Natural killer cell treated with Interleukin-12 subunit alpha and Interleukin-12 subunit beta and Interleukin-15 and Interleukin-18, amount 100 ng/mL, for 72 hours (primary cell): ENCODE results near the gene KLHL29. TPM values are rescaled to one million over a fixed set of nuclear protein-coding genes. Genes with fewer than 3 reads are reported as not detected.

Experiments used
- ATAC-seq, 2 donors: fragments of 150-1000 bp; cut with Tn5 transposase in 1 of 2; sonication (Bioruptor Pico), chemical (Tn5 transposase) in 1 of 2; 2 replicates each; pipeline ENCODE4 v1.10.0; 2021
- DNase-seq: peaks from one replicate; pipeline ENCODE4 v3.0.0; 2022; ENCODE audit warnings: low spot score
- H3K27ac Mint-ChIP-seq, 2 donors: 1 replicate in 1 of 2; 2 replicates in 1 of 2; pipeline ENCODE4 v1.8.0; 2022; ENCODE audit warnings: mixed read lengths in 2 of 2, mild to moderate bottlenecking in 1 of 2, moderate library complexity in 1 of 2
- H3K27me3 Mint-ChIP-seq, 2 donors: 1 replicate in 1 of 2; 2 replicates in 1 of 2; pipeline ENCODE4 v1.8.0; 2022; ENCODE audit warnings: mixed read lengths in 2 of 2
- H3K36me3 Mint-ChIP-seq: one replicate; pipeline ENCODE4 v1.8.0; 2022; ENCODE audit warnings: mixed read lengths
- H3K4me1 Mint-ChIP-seq, 2 donors: 1 replicate in 1 of 2; 2 replicates in 1 of 2; pipeline ENCODE4 v1.8.0; 2022; ENCODE audit warnings: low read depth in 2 of 2, mixed read lengths in 2 of 2, mild to moderate bottlenecking in 1 of 2
- H3K4me3 Mint-ChIP-seq: one replicate; pipeline ENCODE4 v1.8.0; 2022; ENCODE audit warnings: mixed read lengths
- H3K9me3 Mint-ChIP-seq: 2 replicates; pipeline ENCODE4 v1.8.0; 2022; ENCODE audit warnings: mixed read lengths
- total RNA-seq, 2 donors: library from RNA; stranded (reverse); gene quantifications; one replicate each; pipeline ENCODE4 v1.2.3, GENCODE V29; 2022

Gene KLHL29
- total RNA-seq, 2 donors from 2014 or later: 0.11 to 0.12 TPM

- peaks cover 24 to 51% of the 10 kb centered on the region in 2 donors for H3K27me3 Mint-ChIP-seq
- DNase-seq (peak; percentile 12), ATAC-seq (peak; percentile 38 to 59)
- H3K4me3 Mint-ChIP-seq: no peak overlapping the region
- H3K4me1 Mint-ChIP-seq: peaks cover 0 to 3% of the 10 kb centered on the region in 2 donors
- no peaks in the 10 kb centered on the region for H3K36me3 Mint-ChIP-seq
- H3K27ac Mint-ChIP-seq: no peak overlapping the region
- no peaks in the 10 kb centered on the region for H3K9me3 Mint-ChIP-seq
These were observed 60.5 kb downstream of the KLHL29 start for GRCh38 chr2:23445450-23445868.

- ATAC-seq (no peak), DNase-seq (no peak)
- peaks cover 0 to 3% of the 10 kb centered on the region in 2 donors for H3K4me1 Mint-ChIP-seq
- no peak overlapping the region for H3K4me3 Mint-ChIP-seq
- H3K27ac Mint-ChIP-seq: no peak overlapping the region
- H3K9me3 Mint-ChIP-seq: no peaks in the 10 kb centered on the region
- H3K36me3 Mint-ChIP-seq: no peaks in the 10 kb centered on the region
- H3K27me3 Mint-ChIP-seq: peaks cover 32 to 57% of the 10 kb centered on the region in 2 donors
These were observed 61.9 kb downstream of the KLHL29 start for GRCh38 chr2:23446916-23447315.

GRCh38 chr2:23447405-23447804 lies 62.4 kb downstream of the KLHL29 start:
- Mint-ChIP-seq H3K36me3 (no peaks in the 10 kb centered on the region), H3K4me3 (no peak overlapping the region), H3K27ac (no peak overlapping the region), H3K4me1 (peaks cover 0 to 3% of the 10 kb centered on the region in 2 donors), H3K9me3 (no peaks in the 10 kb centered on the region), H3K27me3 (peaks cover 32 to 57% of the 10 kb centered on the region in 2 donors)
- ATAC-seq: no peak
- DNase-seq: no peak

- Mint-ChIP-seq H3K27me3 (peaks cover 29 to 50% of the 10 kb centered on the region in 2 donors), H3K9me3 (no peaks in the 10 kb centered on the region)
These were observed 63.9 kb downstream of the KLHL29 start for GRCh38 chr2:23448906-23449305.

GRCh38 chr2:23449413-23449812 lies 64.4 kb downstream of the KLHL29 start:
- Mint-ChIP-seq H3K27ac (no peak overlapping the region), H3K27me3 (peaks cover 29 to 53% of the 10 kb centered on the region in 2 donors), H3K4me1 (peaks cover 5 to 11% of the 10 kb centered on the region in 2 donors), H3K4me3 (no peak overlapping the region), H3K9me3 (no peaks in the 10 kb centered on the region), H3K36me3 (no peaks in the 10 kb centered on the region)
- DNase-seq: no peak
- no peak for ATAC-seq

More at GRCh38 chr2:23448906-23449305, 63.9 kb downstream of the KLHL29 start:
- peaks cover 5 to 11% of the 10 kb centered on the region in 2 donors for H3K4me1 Mint-ChIP-seq
- no peaks in the 10 kb centered on the region for H3K36me3 Mint-ChIP-seq
- no peak overlapping the region for H3K4me3 Mint-ChIP-seq
- H3K27ac Mint-ChIP-seq: no peak overlapping the region
- DNase-seq (no peak), ATAC-seq (no peak)

GRCh38 chr2:23449831-23450331 lies 64.9 kb downstream of the KLHL29 start:
- peaks cover 33 to 58% of the 10 kb centered on the region in 2 donors for H3K27me3 Mint-ChIP-seq
- ATAC-seq: no peak
- no peak for DNase-seq
- no peaks in the 10 kb centered on the region for H3K36me3 Mint-ChIP-seq
- H3K27ac Mint-ChIP-seq: no peak overlapping the region
- H3K4me3 Mint-ChIP-seq: no peak overlapping the region
- H3K4me1 Mint-ChIP-seq: peaks cover 5 to 11% of the 10 kb centered on the region in 2 donors
- no peaks in the 10 kb centered on the region for H3K9me3 Mint-ChIP-seq

- H3K27ac Mint-ChIP-seq: no peak overlapping the region
- H3K9me3 Mint-ChIP-seq: no peaks in the 10 kb centered on the region
- peaks cover 5 to 8% of the 10 kb centered on the region in 2 donors for H3K4me1 Mint-ChIP-seq
- H3K4me3 Mint-ChIP-seq: no peak overlapping the region
- DNase-seq (no peak), ATAC-seq (no peak)
- no peaks in the 10 kb centered on the region for H3K36me3 Mint-ChIP-seq
- H3K27me3 Mint-ChIP-seq: peaks cover 21 to 45% of the 10 kb centered on the region in 2 donors
These were observed 67.4 kb downstream of the KLHL29 start for GRCh38 chr2:23452372-23452771.

GRCh38 chr2:23452853-23453420 lies 68.0 kb downstream of the KLHL29 start:
- H3K27ac Mint-ChIP-seq: no peak overlapping the region
- no peaks in the 10 kb centered on the region for H3K36me3 Mint-ChIP-seq
- ATAC-seq: no peak
- no peak for DNase-seq
- no peak overlapping the region for H3K4me3 Mint-ChIP-seq
- peaks cover 5 to 8% of the 10 kb centered on the region in 2 donors for H3K4me1 Mint-ChIP-seq
- no peaks in the 10 kb centered on the region for H3K9me3 Mint-ChIP-seq
- H3K27me3 Mint-ChIP-seq: peaks cover 17 to 40% of the 10 kb centered on the region in 2 donors

- DNase-seq (no peak), ATAC-seq (no peak)
- H3K4me1 Mint-ChIP-seq: peaks cover 5 to 8% of the 10 kb centered on the region in 2 donors
- no peak overlapping the region for H3K27ac Mint-ChIP-seq
- peaks cover 17 to 37% of the 10 kb centered on the region in 2 donors for H3K27me3 Mint-ChIP-seq
- H3K9me3 Mint-ChIP-seq: no peaks in the 10 kb centered on the region
- no peak overlapping the region for H3K4me3 Mint-ChIP-seq
- H3K36me3 Mint-ChIP-seq: no peaks in the 10 kb centered on the region
These were observed 68.5 kb downstream of the KLHL29 start for GRCh38 chr2:23453432-23453831.

GRCh38 chr2:23453836-23454460 lies 69.0 kb downstream of the KLHL29 start:
- Mint-ChIP-seq H3K36me3 (no peaks in the 10 kb centered on the region), H3K27ac (no peak overlapping the region), H3K4me3 (no peak overlapping the region), H3K4me1 (peaks cover 5 to 8% of the 10 kb centered on the region in 2 donors), H3K9me3 (no peaks in the 10 kb centered on the region), H3K27me3 (peaks cover 17 to 37% of the 10 kb centered on the region in 2 donors)
- no peak for DNase-seq
- ATAC-seq: no peak

GRCh38 chr2:23454501-23455120 lies 69.6 kb downstream of the KLHL29 start:
- Mint-ChIP-seq H3K36me3 (no peaks in the 10 kb centered on the region), H3K9me3 (no peaks in the 10 kb centered on the region), H3K4me1 (peaks cover 5 to 8% of the 10 kb centered on the region in 2 donors), H3K27ac (no peak overlapping the region), H3K27me3 (peaks cover 17 to 30% of the 10 kb centered on the region in 2 donors), H3K4me3 (no peak overlapping the region)
- DNase-seq (no peak), ATAC-seq (no peak)

GRCh38 chr2:23456396-23456795 lies 71.4 kb downstream of the KLHL29 start:
- H3K36me3 Mint-ChIP-seq: no peaks in the 10 kb centered on the region
- H3K27me3 Mint-ChIP-seq: peaks cover 16 to 23% of the 10 kb centered on the region in 2 donors
- H3K4me3 Mint-ChIP-seq: no peak overlapping the region
- peaks cover 5 to 8% of the 10 kb centered on the region in 2 donors for H3K4me1 Mint-ChIP-seq
- no peaks in the 10 kb centered on the region for H3K9me3 Mint-ChIP-seq
- no peak overlapping the region for H3K27ac Mint-ChIP-seq
- DNase-seq (no peak), ATAC-seq (no peak)

- no peak for ATAC-seq
These were observed 72.1 kb downstream of the KLHL29 start for GRCh38 chr2:23456881-23457760.

More at GRCh38 chr2:23456881-23457760, 72.1 kb downstream of the KLHL29 start:
- H3K27ac Mint-ChIP-seq: no peak overlapping the region
- no peaks in the 10 kb centered on the region for H3K36me3 Mint-ChIP-seq
- H3K4me1 Mint-ChIP-seq: peaks cover 5 to 8% of the 10 kb centered on the region in 2 donors
- no peak for DNase-seq
- no peaks in the 10 kb centered on the region for H3K9me3 Mint-ChIP-seq
- peaks cover 12 to 18% of the 10 kb centered on the region in 2 donors for H3K27me3 Mint-ChIP-seq
- H3K4me3 Mint-ChIP-seq: no peak overlapping the region
